AG09319 (cell line): ENCODE measurements around the gene AHNAK.
"Not testable (repeated sequence)": the region's sequence is repeated elsewhere in the genome, so short reads cannot be mapped to it uniquely, and the experiment has no call there.

Experiments used
- DNase-seq: peaks from one replicate; pipeline ENCODE4 v3.0.0-alpha.2; 2010; ENCODE audit warnings: low read depth; ENCODE audit errors: extremely low read depth
- CTCF ChIP-seq: IDR thresholded peaks from 2 replicates; pipeline ENCODE4 v1.5.1; 2011; ENCODE audit warnings: low read depth, mild to moderate bottlenecking, inconsistent platforms, low read length, moderate library complexity

Gene AHNAK

GRCh38 chr11:62505059-62505439, 41.6 kb downstream of the AHNAK start:
- DNase-seq, result no peak
- TF ChIP-seq CTCF, result no peak

- DNase-seq, result no peak
- TF ChIP-seq CTCF, result no peak
Measured at GRCh38 chr11:62504158-62504973, 42.2 kb downstream of the AHNAK start.

DNA sequence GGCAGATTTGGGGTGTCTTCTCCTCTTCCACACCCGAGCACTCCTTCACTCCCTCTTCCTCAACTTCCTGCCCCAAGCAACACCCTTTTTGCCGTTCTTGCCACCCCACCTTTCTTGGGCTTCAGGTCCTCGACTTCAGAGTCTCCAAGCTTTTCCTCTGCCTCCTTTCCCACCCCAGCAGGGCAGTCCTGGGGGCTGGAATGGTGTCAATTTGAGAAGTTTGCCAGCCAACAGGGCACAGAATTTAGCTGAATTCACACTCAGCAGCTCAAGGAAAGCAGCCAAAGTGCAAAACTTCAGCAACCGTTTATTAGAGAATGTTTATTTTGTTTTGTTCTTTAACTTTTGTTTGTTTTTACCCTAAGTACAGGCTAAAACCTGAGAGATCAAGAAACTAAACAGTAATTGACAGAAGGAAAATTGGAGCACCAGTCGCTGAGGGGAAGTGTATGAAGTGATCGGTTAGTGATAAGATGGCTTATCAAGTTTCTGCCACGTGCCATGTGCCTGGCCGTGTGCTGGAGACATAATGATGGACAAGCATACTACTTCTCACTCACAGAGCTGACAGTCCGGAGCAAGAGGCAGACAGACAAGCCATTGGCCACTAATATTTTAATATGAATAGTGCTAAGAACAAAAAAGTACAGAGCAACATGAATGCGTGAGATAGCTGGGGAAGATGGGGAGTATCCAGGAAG, 44.4 kb downstream of the AHNAK start:
- no peak for TF ChIP-seq CTCF

GRCh38 chr11:62501432-62501891, 45.1 kb downstream of the AHNAK start:
- no peak for TF ChIP-seq CTCF
- no peak for DNase-seq

More for the DNA sequence above, 44.4 kb downstream of the AHNAK start:
- DNase-seq, result no peak

DNA sequence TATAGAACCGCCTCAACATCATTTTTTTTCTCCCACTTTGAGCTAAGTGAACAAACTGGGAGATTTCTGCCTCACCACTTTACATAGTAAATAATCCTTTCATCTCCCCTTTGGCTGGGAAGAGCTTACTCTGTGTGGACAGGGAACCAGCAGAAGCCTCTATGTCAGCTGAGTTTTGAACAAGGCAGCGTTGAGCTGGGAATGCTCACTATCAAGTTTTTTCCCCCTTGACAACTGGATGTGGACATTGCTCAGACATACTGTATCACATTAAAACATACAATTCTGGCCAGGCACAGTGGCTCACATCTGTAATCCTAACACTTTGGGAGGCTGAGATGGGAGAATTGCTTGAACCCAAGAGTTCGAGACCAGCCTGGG, 46.0 kb downstream of the AHNAK start:
- no peak for DNase-seq
- no peak for TF ChIP-seq CTCF

- TF ChIP-seq CTCF, result no peak
- no peak for DNase-seq
Measured at GRCh38 chr11:62499944-62500649, 46.5 kb downstream of the AHNAK start.

DNA sequence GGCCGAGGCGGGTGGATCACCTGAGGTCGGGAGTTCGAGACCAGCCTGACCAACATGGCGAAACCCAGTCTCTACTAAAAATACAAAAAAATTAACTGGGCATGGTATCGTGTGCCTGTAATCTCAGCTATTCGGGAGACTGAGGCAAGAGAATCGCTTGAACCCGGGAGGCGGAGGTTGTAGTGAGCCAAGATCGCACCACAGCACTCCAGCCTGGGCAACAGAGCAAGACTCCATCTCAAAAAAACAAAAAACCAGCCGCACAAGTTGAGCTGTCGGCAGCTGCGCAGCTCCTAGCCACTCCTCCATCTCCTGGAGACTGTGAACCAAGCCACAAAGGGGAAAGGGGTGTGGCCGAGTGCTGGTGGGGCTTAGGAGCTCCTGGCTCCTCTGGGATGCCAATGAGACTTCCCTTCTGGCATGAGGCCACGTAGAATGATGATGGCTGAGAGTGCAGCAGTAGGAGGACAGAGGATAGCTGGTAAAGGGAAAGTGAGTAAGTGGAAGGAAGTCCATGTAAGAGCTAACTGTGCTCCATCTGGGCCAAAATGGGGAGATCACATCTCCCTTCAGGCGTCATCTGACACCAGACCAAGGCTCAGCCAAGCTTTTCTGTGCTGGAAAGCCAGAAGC, 47.2 kb downstream of the AHNAK start:
- not testable (repeated sequence) for DNase-seq
